ENCODE data around the gene HOXA11. TPM values are rescaled to one million over a fixed set of nuclear protein-coding genes. Genes with fewer than 3 reads are reported as not detected.

HOXA11 gene
- total RNA-seq, 4 donors from 2014 or later, result 0.34 to 1.2 (median 0.95) TPM; not detected in 1

- peaks cover 100% of the 10 kb centered on the region for H3K27me3 ChIP-seq
Measured at GRCh38 chr7:27205325-27206280, 20.6 kb upstream of the HOXA11 start.

GRCh38 chr7:27204851-27205322 is 19.9 kb upstream of the HOXA11 start:
- peaks cover 100% of the 10 kb centered on the region for H3K27me3 ChIP-seq
- TF ChIP-seq EP300 (IDR thresholded peaks at IDR 0.05) (no peak), POLR2A (IDR thresholded peaks at IDR 0.05) (no peak), POLR2AphosphoS5 (IDR thresholded peaks at IDR 0.05) (no peak), CTCF (IDR thresholded peaks at IDR 0.05) (no peak)
- no peaks in the 10 kb centered on the region for H3K9me3 ChIP-seq
- peak in 1 of 2 donors; percentile 81 for DNase-seq (ENCODE audit: low spot score in 2 of 2)
- no peaks in the 10 kb centered on the region for H3K36me3 ChIP-seq
- H3K4me3 ChIP-seq, result peak overlapping the region; percentile 34
- no peak overlapping the region for H3K27ac ChIP-seq
- peaks cover 34% of the 10 kb centered on the region for H3K4me1 ChIP-seq
- 6% methylated on average over 37 of the region's 41 CpGs for whole genome bisulfite sequencing

More at GRCh38 chr7:27205325-27206280, 20.6 kb upstream of the HOXA11 start:
- H3K27ac ChIP-seq, result no peak overlapping the region
- no peak for DNase-seq (ENCODE audit: low spot score in 2 of 2)
- H3K9me3 ChIP-seq, result no peaks in the 10 kb centered on the region
- H3K4me1 ChIP-seq, result peaks cover 29% of the 10 kb centered on the region
- WGBS, result 17% methylated on average over 47 of the region's 52 CpGs
- TF ChIP-seq EP300 (IDR thresholded peaks at IDR 0.05) (no peak), CTCF (IDR thresholded peaks at IDR 0.05) (no peak), POLR2A (IDR thresholded peaks at IDR 0.05) (no peak), POLR2AphosphoS5 (IDR thresholded peaks at IDR 0.05) (no peak)
- H3K4me3 ChIP-seq, result peak overlapping the region; percentile 34
- H3K36me3 ChIP-seq, result no peaks in the 10 kb centered on the region

GRCh38 chr7:27203964-27204594 is 19.0 kb upstream of the HOXA11 start:
- Histone ChIP-seq H3K4me3 (no peak overlapping the region), H3K27ac (no peak overlapping the region), H3K9me3 (no peaks in the 10 kb centered on the region), H3K27me3 (peaks cover 99% of the 10 kb centered on the region), H3K4me1 (peaks cover 38% of the 10 kb centered on the region), H3K36me3 (no peaks in the 10 kb centered on the region)
- 52% methylated on average over 4 of the region's 4 CpGs for WGBS
- peak in 1 of 2 donors; percentile 31 for DNase-seq (ENCODE audit: low spot score in 2 of 2)
- TF ChIP-seq POLR2AphosphoS5 (IDR thresholded peaks at IDR 0.05) (no peak), CTCF (IDR thresholded peaks at IDR 0.05) (no peak), EP300 (IDR thresholded peaks at IDR 0.05) (no peak), POLR2A (IDR thresholded peaks at IDR 0.05) (no peak)

GRCh38 chr7:27203365-27203953 is 18.4 kb upstream of the HOXA11 start:
- peak in 1 of 2 donors; percentile 48 for DNase-seq (ENCODE audit: low spot score in 2 of 2)
- Histone ChIP-seq H3K36me3 (no peaks in the 10 kb centered on the region), H3K27ac (no peak overlapping the region), H3K27me3 (peaks cover 99% of the 10 kb centered on the region), H3K9me3 (no peaks in the 10 kb centered on the region), H3K4me3 (no peak overlapping the region), H3K4me1 (peaks cover 44% of the 10 kb centered on the region)
- 48% methylated on average over 10 of the region's 10 CpGs for WGBS
- no peak for TF ChIP-seq CTCF (IDR thresholded peaks at IDR 0.05)
- TF ChIP-seq POLR2A (IDR thresholded peaks at IDR 0.05), result no peak
- no peak for TF ChIP-seq EP300 (IDR thresholded peaks at IDR 0.05)
- no peak for TF ChIP-seq POLR2AphosphoS5 (IDR thresholded peaks at IDR 0.05)

GRCh38 chr7:27202862-27203134 is 17.8 kb upstream of the HOXA11 start:
- no peak for TF ChIP-seq CTCF (IDR thresholded peaks at IDR 0.05)
- no peak for TF ChIP-seq POLR2A (IDR thresholded peaks at IDR 0.05)
- TF ChIP-seq EP300 (IDR thresholded peaks at IDR 0.05), result no peak
- no peak for TF ChIP-seq POLR2AphosphoS5 (IDR thresholded peaks at IDR 0.05)
- no peak overlapping the region for H3K27ac ChIP-seq
- H3K4me1 ChIP-seq, result peaks cover 51% of the 10 kb centered on the region
- H3K27me3 ChIP-seq, result peaks cover 99% of the 10 kb centered on the region
- no peak for DNase-seq (ENCODE audit: low spot score in 2 of 2)
- 39% methylated on average over 3 of the region's 3 CpGs for WGBS
- no peaks in the 10 kb centered on the region for H3K36me3 ChIP-seq
- no peak overlapping the region for H3K4me3 ChIP-seq
- no peaks in the 10 kb centered on the region for H3K9me3 ChIP-seq
